ENCODE results near the gene FGF4.
"Not testable (repeated sequence)": the region's sequence is repeated elsewhere in the genome, so short reads cannot be mapped to it uniquely, and the experiment has no call there.

The FGF4 gene

GRCh38 chr11:69787457-69787856 lies 12.3 kb upstream of the FGF4 start:
- intact Hi-C loops (cut with DNase I) = no loop called here
- no peak for DNase-seq

GRCh38 chr11:69781241-69781640 lies 6.1 kb upstream of the FGF4 start:
- intact Hi-C loops (cut with DNase I) = no loop called here
- DNase-seq = no peak

GRCh38 chr11:69778373-69778772 lies 3.2 kb upstream of the FGF4 start:
- intact Hi-C loops (cut with DNase I) = no loop called here
- DNase-seq = no peak

- intact Hi-C loops (cut with DNase I) = no loop called here
- no peak for DNase-seq
Measured at GRCh38 chr11:69774354-69775162, 583 bp downstream of the FGF4 start.

- intact Hi-C loops (cut with DNase I) = no loop called here
- DNase-seq = no peak
Measured at GRCh38 chr11:69773626-69774353, 1.4 kb downstream of the FGF4 start.

GRCh38 chr11:69771466-69771865 lies 3.7 kb downstream of the FGF4 start:
- DNase-seq = no peak
- intact Hi-C loops (cut with DNase I) = no loop called here

GRCh38 chr11:69770540-69770939 lies 4.6 kb downstream of the FGF4 start:
- intact Hi-C loops (cut with DNase I) = no loop called here
- DNase-seq = no peak

- intact Hi-C loops (cut with DNase I) = no loop called here
- DNase-seq = no peak
Measured at GRCh38 chr11:69765498-69765995, 9.6 kb downstream of the FGF4 start.

- intact Hi-C loops (cut with DNase I); DNase-seq: not testable (repeated sequence)
Measured at GRCh38 chr11:69764918-69765317, 10.2 kb downstream of the FGF4 start.

GRCh38 chr11:69760319-69760718 lies 14.8 kb downstream of the FGF4 start:
- no peak for DNase-seq
- intact Hi-C loops (cut with DNase I) = no loop called here

- intact Hi-C loops (cut with DNase I) = no loop called here
Measured at GRCh38 chr11:69752890-69753289, 22.3 kb downstream of the FGF4 start.

GRCh38 chr11:69750875-69751597 lies 24.1 kb downstream of the FGF4 start:
- DNase-seq = no peak
- intact Hi-C loops (cut with DNase I) = no loop called here

More at GRCh38 chr11:69752890-69753289, 22.3 kb downstream of the FGF4 start:
- no peak for DNase-seq

- intact Hi-C loops (cut with DNase I) = no loop called here
- DNase-seq = no peak
Measured at GRCh38 chr11:69750108-69750850, 24.9 kb downstream of the FGF4 start.

GRCh38 chr11:69748637-69749036 lies 26.5 kb downstream of the FGF4 start:
- intact Hi-C loops (cut with DNase I) = no loop called here
- DNase-seq = no peak

- DNase-seq = no peak
- intact Hi-C loops (cut with DNase I) = no loop called here
Measured at GRCh38 chr11:69746752-69747742, 28.1 kb downstream of the FGF4 start.

- intact Hi-C loops (cut with DNase I) = no loop called here
- DNase-seq = no peak
Measured at GRCh38 chr11:69746140-69746539, 29.0 kb downstream of the FGF4 start.

- no peak for DNase-seq
- intact Hi-C loops (cut with DNase I) = no loop called here
Measured at GRCh38 chr11:69745201-69745600, 29.9 kb downstream of the FGF4 start.

GRCh38 chr11:69744435-69744834 lies 30.7 kb downstream of the FGF4 start:
- intact Hi-C loops (cut with DNase I) = no loop called here

More at GRCh38 chr11:69744435-69744834, 30.7 kb downstream of the FGF4 start:
- DNase-seq = no peak
